Sigmoid colon (tissue), 7 donors: ENCODE data around the gene KCNA1. TPM values are rescaled to one million over a fixed set of nuclear protein-coding genes. Genes with fewer than 3 reads are reported as not detected.
A peak's percentile ranks its signal among the peaks of the same experiment; 100 is the strongest.
"Not testable (repeated sequence)": the region's sequence is repeated elsewhere in the genome, so short reads cannot be mapped to it uniquely, and the experiment has no call there.

Experiments
- DNase-seq: peaks from one replicate; pipeline ENCODE4 v3.0.0-alpha.2; 2019
- H3K27ac ChIP-seq, 4 donors: fragments of 200-600 bp; sonication (generic); one replicate each; pipeline ENCODE4 v1.5.1; 2016 to 2019; ENCODE audit warnings: mild to moderate bottlenecking in 1 of 4
- H3K27me3 ChIP-seq, 3 donors: fragments of 200-600 bp; sonication (generic); one replicate each; pipeline ENCODE4 v1.5.1; 2019; ENCODE audit warnings: mild to moderate bottlenecking in 1 of 3
- H3K36me3 ChIP-seq, 4 donors: fragments of 200-600 bp; sonication (generic); one replicate each; pipeline ENCODE4 v1.5.1; 2016 to 2019
- H3K4me1 ChIP-seq, 4 donors: fragments of 200-600 bp; sonication (generic); one replicate each; pipeline ENCODE4 v1.5.1; 2017 to 2019
- H3K4me3 ChIP-seq, 4 donors: fragments of 200-600 bp; sonication (generic); one replicate each; pipeline ENCODE4 v1.5.1; 2017 to 2019; ENCODE audit warnings: mild to moderate bottlenecking in 2 of 4, moderate library complexity in 1 of 4
- H3K9me3 ChIP-seq, 4 donors: fragments of 200-600 bp in 3 of 4; sonication (generic) in 3 of 4; one replicate each; pipeline versions ENCODE4 v1.5.1 to v1.6.1; 2013 to 2019
- EP300 ChIP-seq, 4 donors: sonication (generic); formaldehyde crosslinking; IDR thresholded peaks; one replicate each; pipeline ENCODE4 v1.6.1; 2017; ENCODE audit warnings: antibody characterized with exemption in 4 of 4
- POLR2A ChIP-seq, 2 donors: fragments of 450-650 bp; IDR thresholded peaks; one replicate each; pipeline ENCODE4 v1.6.1; 2016; ENCODE audit warnings: antibody characterized with exemption in 2 of 2, mild to moderate bottlenecking in 2 of 2, moderate library complexity in 2 of 2
- POLR2AphosphoS5 ChIP-seq, 4 donors: sonication (generic); formaldehyde crosslinking; IDR thresholded peaks; one replicate each; pipeline ENCODE4 v1.6.1; 2017; ENCODE audit warnings: antibody characterized with exemption in 4 of 4
- WGBS, 2 donors: extraction: QIAGEN DNeasy Blood & Tissue Kit; methylation state at CpG; one replicate each; pipeline ENCODE4 v1.1.7; 2013; 5-methylcytosine and 5-hydroxymethylcytosine counted together
- intact Hi-C: fragments of 100-400 bp; cut with DNase I; formaldehyde crosslinking; loops from one replicate; pipeline ENCODE4 v1.15.1; 2023
- polyA plus RNA-seq, 3 donors: library from polyadenylated mRNA; stranded (reverse); fragments of 200-250 nt; gene quantifications; one replicate each; pipeline ENCODE4 v1.2.3, GENCODE V29; 2013
- total RNA-seq, 4 donors: library from RNA; depleted of rRNA; stranded (reverse); fragments of >200 nt; gene quantifications; one replicate each; pipeline ENCODE4 v1.1.0, GENCODE V29; 2016
- TF ChIP-seq, protein P1 (sequence below), 4 experiments: fragments of 450-650 bp in 3 of 4; fragments of 200-600 bp in 1 of 4; IDR thresholded peaks; one replicate each; pipeline ENCODE4 v1.5.1; 2016 to 2019; ENCODE audit warnings: antibody characterized with exemption in 4 of 4, mild to moderate bottlenecking in 3 of 4, moderate library complexity in 2 of 4
- donor health status: healthy with polysubstance abuse.
- donor health status: Bipolar disorder and iron deficiency.
- donor health status: healthy.

Gene KCNA1
- total and polyA plus RNA-seq, 7 donors: 0.07 to 3.8 (median 2.4) TPM; not detected in 2

DNA sequence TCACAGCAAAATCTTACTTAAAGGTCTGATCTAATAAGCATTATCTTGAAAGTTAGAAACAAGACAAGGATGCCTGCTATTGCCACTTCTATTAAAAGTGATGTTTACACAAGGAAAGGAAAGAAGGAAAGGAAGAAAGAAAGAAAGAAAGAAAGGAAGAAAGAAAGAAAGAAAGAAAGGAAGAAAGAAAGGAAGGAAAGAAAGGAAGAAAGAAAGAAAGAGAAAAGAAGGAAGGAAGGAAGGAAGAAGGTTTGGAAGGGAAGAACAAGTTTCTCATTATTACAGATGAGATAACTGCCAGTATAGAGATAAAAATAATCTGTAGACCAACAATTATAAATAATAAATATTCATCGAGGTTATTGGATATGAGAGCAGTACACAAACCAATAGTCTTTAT lies 35.8 kb upstream of the KCNA1 start:
- Histone ChIP-seq H3K36me3 (no peaks in the 10 kb centered on the region), H3K4me3 (no peak overlapping the region), H3K27me3 (no peaks in the 10 kb centered on the region), H3K9me3 (peaks cover 0 to under 1% (median 0%) of the 10 kb centered on the region in 4 donors), H3K4me1 (no peaks in the 10 kb centered on the region), H3K27ac (no peak overlapping the region)
- intact Hi-C loops: no loop called here
- WGBS, 2 donors: 75 to 89% methylated on average over 1 of the region's 1 CpG
- TF ChIP-seq, protein P1, sequence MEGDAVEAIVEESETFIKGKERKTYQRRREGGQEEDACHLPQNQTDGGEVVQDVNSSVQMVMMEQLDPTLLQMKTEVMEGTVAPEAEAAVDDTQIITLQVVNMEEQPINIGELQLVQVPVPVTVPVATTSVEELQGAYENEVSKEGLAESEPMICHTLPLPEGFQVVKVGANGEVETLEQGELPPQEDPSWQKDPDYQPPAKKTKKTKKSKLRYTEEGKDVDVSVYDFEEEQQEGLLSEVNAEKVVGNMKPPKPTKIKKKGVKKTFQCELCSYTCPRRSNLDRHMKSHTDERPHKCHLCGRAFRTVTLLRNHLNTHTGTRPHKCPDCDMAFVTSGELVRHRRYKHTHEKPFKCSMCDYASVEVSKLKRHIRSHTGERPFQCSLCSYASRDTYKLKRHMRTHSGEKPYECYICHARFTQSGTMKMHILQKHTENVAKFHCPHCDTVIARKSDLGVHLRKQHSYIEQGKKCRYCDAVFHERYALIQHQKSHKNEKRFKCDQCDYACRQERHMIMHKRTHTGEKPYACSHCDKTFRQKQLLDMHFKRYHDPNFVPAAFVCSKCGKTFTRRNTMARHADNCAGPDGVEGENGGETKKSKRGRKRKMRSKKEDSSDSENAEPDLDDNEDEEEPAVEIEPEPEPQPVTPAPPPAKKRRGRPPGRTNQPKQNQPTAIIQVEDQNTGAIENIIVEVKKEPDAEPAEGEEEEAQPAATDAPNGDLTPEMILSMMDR (IDR thresholded peaks at IDR 0.05): no peak
- TF ChIP-seq POLR2A (IDR thresholded peaks at IDR 0.05) (no peak), POLR2AphosphoS5 (IDR thresholded peaks at IDR 0.05) (no peak), EP300 (IDR thresholded peaks at IDR 0.05) (no peak)
- no peak for DNase-seq

DNA sequence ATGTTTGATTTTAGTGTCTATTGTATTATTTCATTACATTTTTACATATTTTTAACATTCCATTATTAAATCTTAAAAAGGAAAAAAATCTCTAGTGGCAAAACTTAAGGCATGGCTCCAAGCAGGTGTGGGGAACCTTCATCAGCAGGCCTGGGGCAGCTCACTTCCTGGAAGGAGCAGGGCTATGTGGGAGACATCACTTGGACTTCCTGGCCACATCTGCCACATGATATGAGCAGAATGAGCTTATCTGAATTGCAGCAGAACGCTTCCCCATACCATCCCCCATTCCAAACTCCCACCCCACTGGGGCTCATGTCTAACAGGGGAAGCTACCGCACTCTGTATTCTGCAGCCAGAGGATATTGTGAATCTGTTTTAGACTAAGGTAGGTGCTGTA lies 35.0 kb upstream of the KCNA1 start:
- 60 to 67% methylated on average over 2 of the region's 2 CpGs for WGBS, 2 donors
- Histone ChIP-seq H3K27ac (no peak overlapping the region), H3K27me3 (no peaks in the 10 kb centered on the region), H3K4me3 (no peak overlapping the region), H3K36me3 (no peaks in the 10 kb centered on the region), H3K9me3 (peaks cover 0 to 7% (median 0%) of the 10 kb centered on the region in 4 donors), H3K4me1 (no peaks in the 10 kb centered on the region)
- TF ChIP-seq POLR2A (IDR thresholded peaks at IDR 0.05): no peak
- TF ChIP-seq, protein P1 (IDR thresholded peaks at IDR 0.05): no peak
- TF ChIP-seq EP300 (IDR thresholded peaks at IDR 0.05): no peak
- no peak for TF ChIP-seq POLR2AphosphoS5 (IDR thresholded peaks at IDR 0.05)
- intact Hi-C loops: no loop called here
- DNase-seq: no peak

DNA sequence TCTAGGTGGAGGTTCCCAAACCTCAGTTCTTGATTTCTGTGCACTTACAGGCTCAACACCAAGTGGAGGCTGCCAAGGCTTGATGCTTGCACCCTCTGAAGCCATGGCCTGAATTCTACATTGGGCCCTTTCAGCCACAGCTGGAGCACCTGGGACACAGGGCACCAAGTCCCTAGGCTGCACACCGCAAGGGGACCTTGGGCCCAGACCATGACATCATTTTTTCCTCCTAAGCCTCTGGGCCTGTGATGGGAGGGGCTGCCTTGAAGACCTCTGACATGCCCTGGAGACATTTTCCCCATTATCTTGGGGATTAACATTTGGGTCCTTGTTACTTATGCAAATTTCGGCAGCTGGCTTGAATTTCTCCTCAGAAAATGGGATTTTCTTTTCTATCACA lies 30.2 kb upstream of the KCNA1 start:
- DNase-seq, H3K27ac ChIP-seq, H3K36me3 ChIP-seq, H3K27me3 ChIP-seq, H3K9me3 ChIP-seq, intact Hi-C loops, H3K4me3 ChIP-seq: not testable (repeated sequence)
- 92 to 95% methylated on average over 2 of the region's 2 CpGs for WGBS, 2 donors
- H3K4me1 ChIP-seq: peaks cover 0 to 13% (median 3%) of the 10 kb centered on the region in 4 donors

DNA sequence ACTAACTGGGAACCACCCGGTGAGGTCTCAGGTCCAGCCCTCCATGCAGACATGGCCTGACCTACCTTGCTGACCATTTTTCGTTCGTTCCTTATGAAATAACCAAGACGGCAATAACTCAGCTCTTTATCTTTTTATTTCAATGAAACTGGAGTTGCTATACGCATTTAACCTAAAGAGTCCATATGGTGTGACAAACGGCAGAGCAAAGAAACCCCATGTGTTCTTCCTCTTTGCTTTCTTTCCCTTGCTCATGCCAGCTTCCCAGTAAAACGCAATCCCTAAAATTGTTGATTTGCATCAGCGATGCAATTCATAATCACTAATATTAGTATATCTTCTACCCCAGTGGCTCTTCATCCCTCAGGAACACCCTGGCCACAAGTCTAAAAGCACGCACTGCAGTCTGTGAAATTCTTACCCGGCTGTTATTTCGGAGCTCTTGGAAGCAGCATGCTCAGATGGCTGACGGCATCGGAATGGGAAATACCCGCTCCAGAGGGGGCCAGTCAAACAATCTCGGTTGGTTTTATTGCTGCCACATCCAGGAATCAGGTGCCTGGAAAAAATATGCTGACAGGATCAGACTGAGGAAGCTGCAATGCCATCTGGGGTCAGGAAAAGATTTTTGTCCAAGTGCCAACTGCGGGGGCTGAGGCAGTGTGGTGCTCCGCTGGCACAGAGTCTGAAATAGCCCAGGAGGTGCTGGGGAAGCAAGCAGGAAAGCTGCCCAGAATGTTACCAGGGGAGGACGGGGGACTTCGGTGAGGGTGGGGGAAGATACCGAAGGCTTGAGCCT lies 28.2 kb upstream of the KCNA1 start:
- Histone ChIP-seq H3K4me1 (peaks cover 0 to 13% (median 3%) of the 10 kb centered on the region in 4 donors), H3K27ac (peak overlapping the region in 2 of 4 donors; percentile 10 to 58), H3K27me3 (no peaks in the 10 kb centered on the region), H3K9me3 (peaks cover 0 to 9% (median 0%) of the 10 kb centered on the region in 4 donors), H3K4me3 (peak overlapping the region in 1 of 4 donors; percentile 2), H3K36me3 (no peaks in the 10 kb centered on the region)
- TF ChIP-seq EP300 (IDR thresholded peaks at IDR 0.05) (no peak), POLR2AphosphoS5 (IDR thresholded peaks at IDR 0.05) (no peak), POLR2A (IDR thresholded peaks at IDR 0.05) (no peak)
- TF ChIP-seq, protein P1 (IDR thresholded peaks at IDR 0.05): no peak
- WGBS, 2 donors: 81 to 85% methylated on average over 20 of the region's 20 CpGs
- intact Hi-C loops: no loop called here
- no peak for DNase-seq

DNA sequence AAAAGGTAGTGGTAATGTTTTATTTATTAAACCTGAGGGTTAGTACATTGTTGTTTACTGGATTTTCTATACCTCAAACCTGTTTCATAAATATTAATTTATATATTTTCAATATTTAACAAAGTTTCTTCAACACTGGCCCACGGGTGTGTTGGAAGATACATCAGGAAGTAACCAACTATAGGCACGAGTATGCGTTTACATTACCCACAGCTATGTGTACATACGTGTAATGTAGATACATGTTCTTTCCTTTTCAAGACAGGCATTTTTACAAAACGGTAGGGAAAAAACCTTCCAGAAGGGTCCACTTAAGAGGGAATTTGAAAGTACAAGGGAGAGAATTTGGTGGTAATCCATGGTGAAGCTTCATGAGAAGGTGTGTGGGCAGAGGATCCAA lies 17.8 kb upstream of the KCNA1 start:
- intact Hi-C loops: no loop called here
- H3K4me1 ChIP-seq: no peaks in the 10 kb centered on the region
- DNase-seq: no peak
- H3K9me3 ChIP-seq: no peaks in the 10 kb centered on the region
- TF ChIP-seq, protein P1 (IDR thresholded peaks at IDR 0.05): no peak
- TF ChIP-seq EP300 (IDR thresholded peaks at IDR 0.05) (no peak), POLR2A (IDR thresholded peaks at IDR 0.05) (no peak), POLR2AphosphoS5 (IDR thresholded peaks at IDR 0.05) (no peak)
- H3K4me3 ChIP-seq: no peak overlapping the region
- no peak overlapping the region for H3K27ac ChIP-seq
- no peaks in the 10 kb centered on the region for H3K36me3 ChIP-seq
- WGBS, 2 donors: 12 to 53% methylated on average over 5 of the region's 5 CpGs
- H3K27me3 ChIP-seq: no peaks in the 10 kb centered on the region
